Fibroblast of villous mesenchyme (primary cell): ENCODE data around the gene ANGPT4. TPM values are rescaled to one million over a fixed set of nuclear protein-coding genes. Genes with fewer than 3 reads are reported as not detected.
A peak's percentile ranks its signal among the peaks of the same experiment; 100 is the strongest.
"Not testable (repeated sequence)": the region's sequence is repeated elsewhere in the genome, so short reads cannot be mapped to it uniquely, and the experiment has no call there.

Source experiments
- DNase-seq: peaks from one replicate; pipeline ENCODE4 v3.0.0-alpha.2; 2010; ENCODE audit warnings: low read depth
- H3K4me3 ChIP-seq: 2 replicates; pipeline ENCODE4 v1.5.1; 2011; ENCODE audit warnings: low read depth, mild to moderate bottlenecking, low read length
- CTCF ChIP-seq: IDR thresholded peaks from 2 replicates; pipeline ENCODE4 v1.5.1; 2012; ENCODE audit warnings: low read depth, mild to moderate bottlenecking, low read length; ENCODE audit not compliant: insufficient read depth
- total RNA-seq: library from RNA; depleted of rRNA; stranded (reverse); fragments of >200 nt; gene quantifications from 2 replicates; pipeline ENCODE4 v1.2.3, GENCODE V29; 2012

ANGPT4 gene
- total RNA-seq, 1 donor: not detected

- no peak for DNase-seq
- no peak overlapping the region for H3K4me3 ChIP-seq
- TF ChIP-seq CTCF: no peak
These were observed 58.1 kb downstream of the ANGPT4 start for GRCh38 chr20:858011-858410.

- peak; percentile 36 for DNase-seq
- no peak overlapping the region for H3K4me3 ChIP-seq
- TF ChIP-seq CTCF: no peak
These were observed 59.8 kb downstream of the ANGPT4 start for GRCh38 chr20:856361-856775.

- H3K4me3 ChIP-seq: no peak overlapping the region
- DNase-seq: no peak
- no peak for TF ChIP-seq CTCF
These were observed 60.4 kb downstream of the ANGPT4 start for GRCh38 chr20:855466-856360.

GRCh38 chr20:854601-855000, 61.5 kb downstream of the ANGPT4 start:
- no peak for DNase-seq
- no peak for TF ChIP-seq CTCF
- H3K4me3 ChIP-seq: no peak overlapping the region

- no peak overlapping the region for H3K4me3 ChIP-seq
- TF ChIP-seq CTCF: no peak
- no peak for DNase-seq
These were observed 62.6 kb downstream of the ANGPT4 start for GRCh38 chr20:853406-853996.

GRCh38 chr20:848731-849130, 67.4 kb downstream of the ANGPT4 start:
- not testable (repeated sequence) for DNase-seq, H3K4me3 ChIP-seq

GRCh38 chr20:848193-848592, 67.9 kb downstream of the ANGPT4 start:
- no peak for DNase-seq
- no peak overlapping the region for H3K4me3 ChIP-seq
- no peak for TF ChIP-seq CTCF
